Neural crest cell (in vitro differentiated cells): ENCODE measurements around the gene CNOT6. TPM values are rescaled to one million over a fixed set of nuclear protein-coding genes. Genes with fewer than 3 reads are reported as not detected.

ENCODE experiments used
- DNase-seq: peaks from one replicate; pipeline ENCODE4 v3.0.0; 2021; ENCODE audit warnings: low read depth, mixed read lengths, low spot score
- H3K27ac Mint-ChIP-seq: one replicate; pipeline ENCODE4 v1.8.0; 2021; ENCODE audit warnings: mild to moderate bottlenecking, mixed read lengths; ENCODE audit not compliant: unreplicated experiment
- H3K27me3 Mint-ChIP-seq: 2 replicates; pipeline ENCODE4 v1.8.0; 2021; ENCODE audit warnings: low read depth, mild to moderate bottlenecking, mixed read lengths
- H3K36me3 Mint-ChIP-seq: 2 replicates; pipeline ENCODE4 v1.8.0; 2021; ENCODE audit warnings: low read depth, mild to moderate bottlenecking, mixed read lengths
- H3K4me1 Mint-ChIP-seq: 2 replicates; pipeline ENCODE4 v1.8.0; 2021; ENCODE audit warnings: mixed read lengths
- H3K4me3 Mint-ChIP-seq: one replicate; pipeline ENCODE4 v1.8.0; 2021; ENCODE audit warnings: mild to moderate bottlenecking, mixed read lengths
- H3K9me3 Mint-ChIP-seq: 2 replicates; pipeline ENCODE4 v1.8.0; 2021; ENCODE audit warnings: mixed read lengths
- total RNA-seq: library from RNA; stranded (reverse); gene quantifications from 2 replicates; pipeline ENCODE4 v1.2.1, GENCODE V29; 2021
- TF ChIP-seq, protein P1 (sequence below): fragments of 200-600 bp; sonication (generic); conservative IDR thresholded peaks from 2 replicates; pipeline ENCODE4 v1.5.0; 2021; ENCODE audit warnings: antibody characterized with exemption, mild to moderate bottlenecking

CNOT6 gene
- total RNA-seq, 1 donor from 2014 or later, result 75.7 TPM

DNA sequence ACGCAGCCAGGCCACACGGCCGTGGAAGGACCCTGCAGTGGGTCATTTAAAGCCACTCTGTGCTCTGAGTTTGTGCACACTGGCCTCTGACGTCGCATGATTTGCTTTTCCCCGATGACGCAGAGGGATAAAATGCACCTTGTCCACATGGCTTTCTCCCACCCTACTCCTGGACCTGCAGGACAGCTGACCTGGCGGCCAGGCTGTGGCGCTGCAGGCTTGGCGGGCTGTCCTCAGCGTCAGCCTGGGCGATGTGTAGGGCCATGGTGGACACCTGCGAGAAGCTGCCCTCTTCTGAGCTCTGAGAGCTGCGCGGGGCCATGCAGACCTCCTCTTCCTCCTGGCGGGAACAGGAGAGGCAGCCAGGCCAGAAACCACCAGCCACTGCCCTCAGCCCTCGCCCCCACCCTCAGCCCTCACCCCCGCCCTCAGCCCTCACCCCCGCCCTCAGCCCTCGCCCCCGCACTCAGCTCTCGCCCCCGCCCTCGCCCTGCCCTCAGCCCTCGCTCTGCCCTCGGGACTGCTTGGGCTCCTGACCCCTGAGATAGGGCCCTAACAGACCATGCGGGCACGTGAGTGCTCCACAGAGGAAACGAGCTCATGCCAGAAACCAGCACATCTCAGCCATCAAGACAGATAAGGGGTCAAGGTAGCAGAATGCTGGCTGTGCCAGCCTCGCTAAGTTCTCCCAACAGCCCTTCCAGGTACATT is 117.1 kb downstream of the CNOT6 start:
- H3K27ac Mint-ChIP-seq, result no peak overlapping the region
- no peaks in the 10 kb centered on the region for H3K27me3 Mint-ChIP-seq
- TF ChIP-seq, protein P1, sequence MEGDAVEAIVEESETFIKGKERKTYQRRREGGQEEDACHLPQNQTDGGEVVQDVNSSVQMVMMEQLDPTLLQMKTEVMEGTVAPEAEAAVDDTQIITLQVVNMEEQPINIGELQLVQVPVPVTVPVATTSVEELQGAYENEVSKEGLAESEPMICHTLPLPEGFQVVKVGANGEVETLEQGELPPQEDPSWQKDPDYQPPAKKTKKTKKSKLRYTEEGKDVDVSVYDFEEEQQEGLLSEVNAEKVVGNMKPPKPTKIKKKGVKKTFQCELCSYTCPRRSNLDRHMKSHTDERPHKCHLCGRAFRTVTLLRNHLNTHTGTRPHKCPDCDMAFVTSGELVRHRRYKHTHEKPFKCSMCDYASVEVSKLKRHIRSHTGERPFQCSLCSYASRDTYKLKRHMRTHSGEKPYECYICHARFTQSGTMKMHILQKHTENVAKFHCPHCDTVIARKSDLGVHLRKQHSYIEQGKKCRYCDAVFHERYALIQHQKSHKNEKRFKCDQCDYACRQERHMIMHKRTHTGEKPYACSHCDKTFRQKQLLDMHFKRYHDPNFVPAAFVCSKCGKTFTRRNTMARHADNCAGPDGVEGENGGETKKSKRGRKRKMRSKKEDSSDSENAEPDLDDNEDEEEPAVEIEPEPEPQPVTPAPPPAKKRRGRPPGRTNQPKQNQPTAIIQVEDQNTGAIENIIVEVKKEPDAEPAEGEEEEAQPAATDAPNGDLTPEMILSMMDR, result no peak
- no peak overlapping the region for H3K4me3 Mint-ChIP-seq
- no peak for DNase-seq
- no peaks in the 10 kb centered on the region for H3K9me3 Mint-ChIP-seq
- H3K36me3 Mint-ChIP-seq, result no peaks in the 10 kb centered on the region
- peaks cover 3% of the 10 kb centered on the region for H3K4me1 Mint-ChIP-seq

DNA sequence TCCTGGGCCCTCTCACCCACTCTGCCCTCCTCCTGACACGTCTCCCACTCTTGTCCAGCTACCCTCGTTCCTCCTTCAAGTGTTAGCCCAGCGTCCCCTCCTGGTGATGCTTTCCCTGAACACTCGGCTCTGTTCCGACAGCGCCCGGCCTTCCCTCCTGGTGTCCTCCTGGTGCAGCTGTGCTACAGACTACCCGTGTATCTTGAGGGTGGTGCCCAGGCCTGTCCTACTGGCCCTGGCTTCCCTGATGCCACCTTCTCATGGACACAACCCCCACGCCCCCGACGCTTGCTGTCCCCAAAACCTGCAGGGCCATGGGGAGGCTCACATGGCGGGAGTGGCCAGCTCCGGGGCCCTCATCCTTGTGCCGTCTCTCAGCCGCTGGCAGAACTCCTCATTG is 118.5 kb downstream of the CNOT6 start:
- Mint-ChIP-seq H3K36me3 (no peaks in the 10 kb centered on the region), H3K27ac (peak overlapping the region; percentile 78), H3K9me3 (no peaks in the 10 kb centered on the region), H3K27me3 (no peaks in the 10 kb centered on the region), H3K4me3 (no peak overlapping the region), H3K4me1 (peaks cover 3% of the 10 kb centered on the region)
- no peak for DNase-seq
- TF ChIP-seq, protein P1, result no peak

DNA sequence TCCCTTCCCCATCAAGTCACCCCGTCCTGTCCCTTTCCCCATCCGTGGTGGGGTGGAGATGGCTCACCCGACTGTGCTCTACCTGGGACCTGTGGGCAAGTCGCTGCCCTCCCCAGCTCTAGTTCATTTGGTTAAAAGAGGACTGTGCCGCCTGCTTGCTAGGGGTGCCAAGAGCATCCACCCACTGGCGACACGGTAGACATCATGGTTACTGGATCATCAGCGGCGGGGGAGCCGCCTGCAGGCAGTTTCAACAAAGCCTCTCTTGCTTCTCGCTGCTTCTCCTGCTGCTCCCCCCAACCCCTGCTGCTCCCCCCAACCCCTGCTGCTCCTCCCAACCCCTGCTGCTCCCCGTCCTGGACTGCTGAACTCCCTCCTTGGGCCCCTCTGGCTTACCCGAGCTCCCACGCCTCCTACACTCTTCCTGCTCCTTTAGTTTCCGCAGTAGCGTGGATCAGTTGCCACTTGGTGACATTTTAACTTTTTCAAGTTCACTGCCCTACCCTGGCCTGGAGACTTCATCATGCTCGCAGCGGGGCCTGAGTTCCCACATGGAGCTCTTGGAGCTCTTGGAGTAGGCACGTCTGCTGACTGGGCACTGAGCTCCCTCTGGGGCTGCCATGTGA is 119.1 kb downstream of the CNOT6 start:
- Mint-ChIP-seq H3K4me1 (peaks cover 1% of the 10 kb centered on the region), H3K36me3 (no peaks in the 10 kb centered on the region), H3K9me3 (no peaks in the 10 kb centered on the region), H3K27ac (no peak overlapping the region), H3K4me3 (no peak overlapping the region), H3K27me3 (peaks cover under 1% of the 10 kb centered on the region)
- TF ChIP-seq, protein P1, result no peak
- DNase-seq, result no peak

DNA sequence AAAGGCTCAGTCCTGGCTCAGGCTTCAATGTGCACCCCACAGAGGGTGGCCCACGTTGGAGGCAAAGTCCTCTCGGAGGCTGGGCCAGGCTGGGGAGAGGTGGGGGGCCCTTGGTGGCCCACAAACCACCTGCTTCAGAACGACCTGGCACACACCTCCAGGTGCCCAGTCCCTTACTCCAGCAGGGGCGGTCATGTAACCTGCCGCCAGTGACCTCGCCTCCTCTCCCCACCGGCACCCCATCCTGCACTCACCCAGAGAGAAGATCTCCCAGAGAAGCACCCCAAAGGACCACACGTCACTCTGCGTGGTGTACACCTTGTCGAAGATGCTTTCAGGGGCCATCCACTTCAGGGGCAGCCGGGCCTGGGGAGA is 119.6 kb downstream of the CNOT6 start:
- Mint-ChIP-seq H3K4me1 (peaks cover 5% of the 10 kb centered on the region), H3K36me3 (no peaks in the 10 kb centered on the region), H3K27ac (no peak overlapping the region), H3K9me3 (no peaks in the 10 kb centered on the region), H3K27me3 (peaks cover 4% of the 10 kb centered on the region), H3K4me3 (no peak overlapping the region)
- TF ChIP-seq, protein P1, result no peak
- DNase-seq, result no peak

DNA sequence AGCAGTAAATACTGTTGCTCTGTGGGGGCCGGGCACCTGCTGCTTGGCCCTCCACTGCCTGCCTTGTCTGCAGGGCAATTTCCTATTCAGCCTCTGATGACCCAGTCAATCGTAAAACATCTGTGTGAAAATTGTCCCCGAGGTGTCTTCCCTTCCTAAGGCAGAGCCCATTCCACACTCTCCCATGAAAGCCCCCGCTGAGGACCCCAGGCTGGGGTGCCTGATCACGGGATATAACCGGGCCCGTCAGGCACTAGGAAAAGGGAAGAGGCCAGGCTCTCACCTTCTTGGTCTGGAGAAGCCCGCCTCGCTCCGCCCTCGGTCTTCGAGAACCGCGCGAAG is 124.3 kb downstream of the CNOT6 start:
- H3K4me1 Mint-ChIP-seq, result peaks cover 5% of the 10 kb centered on the region
- H3K27ac Mint-ChIP-seq, result peak overlapping the region; percentile 88
- no peaks in the 10 kb centered on the region for H3K9me3 Mint-ChIP-seq
- H3K36me3 Mint-ChIP-seq, result no peaks in the 10 kb centered on the region
- peak overlapping the region; percentile 88 for H3K4me3 Mint-ChIP-seq
- TF ChIP-seq, protein P1, result no peak
- no peak for DNase-seq
- H3K27me3 Mint-ChIP-seq, result peaks cover 4% of the 10 kb centered on the region
